ENCODE data around the gene IFT27. TPM values are rescaled to one million over a fixed set of nuclear protein-coding genes. Genes with fewer than 3 reads are reported as not detected.

The IFT27 gene
- total RNA-seq, 1 donor from 2014 or later = 31.7 TPM

GRCh38 chr22:36726007-36726380, 49.9 kb downstream of the IFT27 start:
- no peaks in the 10 kb centered on the region for H3K36me3 Mint-ChIP-seq
- peaks cover 5% of the 10 kb centered on the region for H3K27me3 ChIP-seq
- H3K4me1 Mint-ChIP-seq = peaks cover 3% of the 10 kb centered on the region
- H2AFZ ChIP-seq (replicated peaks) = no peak overlapping the region
- no peak for DNase-seq (ENCODE audit: low spot score)
- no peaks in the 10 kb centered on the region for H4K20me1 ChIP-seq (ENCODE audit: low read depth)
- no peak overlapping the region for H3K9ac ChIP-seq
- TF ChIP-seq EZH2 (IDR thresholded peaks at IDR 0.05) = no peak
- no peak for TF ChIP-seq CTCF (IDR thresholded peaks at IDR 0.05)
- no peak for TF ChIP-seq EZH2phosphoT487 (IDR thresholded peaks at IDR 0.05)
- H3K36me3 ChIP-seq = no peaks in the 10 kb centered on the region
- H3K4me3 Mint-ChIP-seq = no peak overlapping the region
- peaks cover 13% of the 10 kb centered on the region for H3K27me3 Mint-ChIP-seq (ENCODE audit: insufficient read depth, low read depth)
- no peak overlapping the region for H3K27ac ChIP-seq
- no peaks in the 10 kb centered on the region for H3K9me3 Mint-ChIP-seq
- H3K27ac Mint-ChIP-seq = no peak overlapping the region
- no peaks in the 10 kb centered on the region for H3K9me3 ChIP-seq (ENCODE audit: low read depth)
- no peaks in the 10 kb centered on the region for H3F3A ChIP-seq (ENCODE audit: low read depth)
- H3K4me3 ChIP-seq = no peak overlapping the region
- H3K79me2 ChIP-seq (ENCODE audit: low read depth) = no peaks in the 10 kb centered on the region
- H3K4me1 ChIP-seq = peaks cover 10% of the 10 kb centered on the region
- no peak overlapping the region for H3K4me2 ChIP-seq

- Mint-ChIP-seq H3K4me1 (peaks cover 3% of the 10 kb centered on the region), H3K27ac (no peak overlapping the region), H3K9me3 (no peaks in the 10 kb centered on the region), H3K27me3 (ENCODE audit: insufficient read depth, low read depth) (peaks cover 13% of the 10 kb centered on the region), H3K4me3 (no peak overlapping the region), H3K36me3 (no peaks in the 10 kb centered on the region)
- TF ChIP-seq EZH2 (IDR thresholded peaks at IDR 0.05) = no peak
- TF ChIP-seq EZH2phosphoT487 (IDR thresholded peaks at IDR 0.05) = no peak
- no peak for TF ChIP-seq CTCF (IDR thresholded peaks at IDR 0.05)
- H3K27ac ChIP-seq = no peak overlapping the region
- H3K36me3 ChIP-seq = no peaks in the 10 kb centered on the region
- no peaks in the 10 kb centered on the region for H3F3A ChIP-seq (ENCODE audit: low read depth)
- no peak overlapping the region for H2AFZ ChIP-seq (replicated peaks)
- no peak overlapping the region for H3K4me2 ChIP-seq
- H3K9me3 ChIP-seq (ENCODE audit: low read depth) = no peaks in the 10 kb centered on the region
- no peak overlapping the region for H3K9ac ChIP-seq
- peaks cover 9% of the 10 kb centered on the region for H3K27me3 ChIP-seq
- no peaks in the 10 kb centered on the region for H3K79me2 ChIP-seq (ENCODE audit: low read depth)
- H4K20me1 ChIP-seq (ENCODE audit: low read depth) = no peaks in the 10 kb centered on the region
- peaks cover 10% of the 10 kb centered on the region for H3K4me1 ChIP-seq
- no peak overlapping the region for H3K4me3 ChIP-seq
- DNase-seq (ENCODE audit: low spot score) = peak; percentile 23
Measured at GRCh38 chr22:36725366-36726006, 50.4 kb downstream of the IFT27 start.

- H3K4me3 Mint-ChIP-seq = no peak overlapping the region
- no peak overlapping the region for H2AFZ ChIP-seq (replicated peaks)
- no peak overlapping the region for H3K4me3 ChIP-seq
- no peak overlapping the region for H3K4me2 ChIP-seq
- no peak for TF ChIP-seq CTCF (IDR thresholded peaks at IDR 0.05)
- TF ChIP-seq EZH2 (IDR thresholded peaks at IDR 0.05) = no peak
- TF ChIP-seq EZH2phosphoT487 (IDR thresholded peaks at IDR 0.05) = no peak
- H3K27ac ChIP-seq = no peak overlapping the region
- no peaks in the 10 kb centered on the region for H4K20me1 ChIP-seq (ENCODE audit: low read depth)
- DNase-seq (ENCODE audit: low spot score) = no peak
- no peaks in the 10 kb centered on the region for H3K9me3 ChIP-seq (ENCODE audit: low read depth)
- H3K9ac ChIP-seq = no peak overlapping the region
- H3K9me3 Mint-ChIP-seq = no peaks in the 10 kb centered on the region
- peaks cover 3% of the 10 kb centered on the region for H3K4me1 Mint-ChIP-seq
- H3K4me1 ChIP-seq = peaks cover 10% of the 10 kb centered on the region
- H3K27me3 Mint-ChIP-seq (ENCODE audit: insufficient read depth, low read depth) = peaks cover 14% of the 10 kb centered on the region
- H3F3A ChIP-seq (ENCODE audit: low read depth) = no peaks in the 10 kb centered on the region
- H3K79me2 ChIP-seq (ENCODE audit: low read depth) = no peaks in the 10 kb centered on the region
- H3K27ac Mint-ChIP-seq = no peak overlapping the region
- H3K36me3 Mint-ChIP-seq = no peaks in the 10 kb centered on the region
- peaks cover 9% of the 10 kb centered on the region for H3K27me3 ChIP-seq
- no peaks in the 10 kb centered on the region for H3K36me3 ChIP-seq
Measured at GRCh38 chr22:36724836-36725235, 51.1 kb downstream of the IFT27 start.

Measured in neural progenitor cell (in vitro differentiated cells).